ENCODE measurements around the gene MRPL11.
"Not testable (repeated sequence)": the region's sequence is repeated elsewhere in the genome, so short reads cannot be mapped to it uniquely, and the experiment has no call there.

Gene MRPL11

DNA sequence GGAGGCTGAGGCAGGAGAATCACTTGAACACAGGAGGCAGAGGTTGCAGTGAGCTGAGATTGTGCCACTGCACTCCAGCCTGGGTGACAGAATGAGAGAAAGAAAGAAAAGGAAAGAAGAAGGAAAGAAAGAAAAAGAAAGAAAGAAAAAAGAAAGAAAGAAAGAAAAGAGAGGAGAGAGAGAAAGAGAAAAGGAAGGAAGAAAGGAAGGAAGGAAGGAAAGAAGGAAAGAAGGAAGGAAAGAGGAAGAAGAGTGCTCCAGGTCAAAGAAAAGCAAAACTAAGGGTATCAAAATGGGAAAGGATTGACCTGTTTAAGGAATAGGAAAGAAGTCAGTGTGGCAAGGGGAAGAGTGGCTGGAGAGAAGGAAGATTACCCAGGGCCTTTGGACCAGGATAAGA lies 7.4 kb downstream of the MRPL11 start:
- DNase-seq (ENCODE audit: low read depth): not testable (repeated sequence)

DNA sequence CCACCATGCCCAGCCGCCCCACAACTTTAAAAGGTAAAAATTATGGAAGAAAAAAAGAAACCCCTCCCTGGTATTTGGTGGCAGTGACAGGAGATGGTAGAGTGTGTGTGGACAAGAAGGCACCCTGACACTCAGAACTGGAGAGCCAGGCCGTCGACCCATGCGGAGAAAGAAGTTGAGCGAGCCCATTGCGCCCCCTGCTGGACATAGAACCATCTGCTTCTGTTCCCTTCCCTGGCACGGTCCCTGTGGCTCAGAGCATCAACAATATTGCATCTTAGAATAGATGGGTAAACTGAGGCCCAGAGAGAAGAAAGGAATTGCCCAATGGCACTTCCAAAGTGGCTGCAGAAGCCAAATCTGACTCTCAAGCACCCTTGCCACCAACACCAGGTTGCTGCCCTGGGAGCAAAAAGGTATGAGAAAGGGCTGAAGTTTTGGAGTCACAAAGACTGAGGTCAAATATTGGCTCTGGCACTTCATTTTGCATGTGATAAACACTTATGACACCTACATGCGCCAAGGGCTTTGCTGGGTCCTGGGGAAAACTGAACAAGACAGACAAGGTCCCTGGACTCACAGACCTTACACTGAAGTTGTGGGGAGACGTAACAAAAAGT lies 8.6 kb downstream of the MRPL11 start:
- DNase-seq (ENCODE audit: low read depth): peak; percentile 60

DNA sequence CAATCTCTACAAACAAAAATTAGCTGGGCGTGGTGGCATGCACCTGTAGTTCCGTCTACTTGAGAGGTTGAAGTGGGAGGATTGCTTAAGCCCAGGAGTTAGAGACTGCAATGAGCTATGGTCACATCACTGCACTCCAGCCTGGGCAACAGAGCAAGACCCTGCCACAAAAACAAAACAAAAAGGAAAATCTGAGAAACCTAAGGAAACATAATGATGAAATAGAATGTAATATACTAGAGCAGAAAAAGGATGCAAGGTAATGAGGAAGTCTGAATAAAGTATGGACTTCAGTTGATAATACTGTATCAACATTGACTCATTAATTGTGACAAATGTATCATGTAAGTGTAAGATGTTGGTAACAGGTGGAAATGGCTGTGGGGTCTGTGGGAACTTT lies 9.7 kb downstream of the MRPL11 start:
- DNase-seq (ENCODE audit: low read depth): no peak

DNA sequence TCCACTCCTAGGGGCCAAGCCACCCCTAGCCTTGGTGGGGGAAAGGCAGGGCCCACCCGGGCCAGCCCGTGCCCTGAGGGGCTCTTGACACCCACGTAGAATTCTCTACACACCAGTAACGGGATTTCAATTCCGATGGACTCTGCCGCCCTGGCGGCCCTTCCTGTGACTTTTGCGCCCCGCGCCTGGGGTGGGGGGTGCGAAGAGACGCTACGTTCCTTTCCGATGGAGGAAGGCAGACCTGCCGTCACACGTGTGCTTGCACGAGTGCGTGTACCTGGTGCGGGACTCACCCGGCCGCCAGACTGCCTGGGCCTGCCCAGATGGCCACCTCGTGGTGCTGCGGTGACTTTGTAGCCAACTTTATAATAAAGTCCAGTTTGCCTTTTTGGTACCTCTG lies 12.3 kb downstream of the MRPL11 start:
- no peak for DNase-seq (ENCODE audit: low read depth)

DNA sequence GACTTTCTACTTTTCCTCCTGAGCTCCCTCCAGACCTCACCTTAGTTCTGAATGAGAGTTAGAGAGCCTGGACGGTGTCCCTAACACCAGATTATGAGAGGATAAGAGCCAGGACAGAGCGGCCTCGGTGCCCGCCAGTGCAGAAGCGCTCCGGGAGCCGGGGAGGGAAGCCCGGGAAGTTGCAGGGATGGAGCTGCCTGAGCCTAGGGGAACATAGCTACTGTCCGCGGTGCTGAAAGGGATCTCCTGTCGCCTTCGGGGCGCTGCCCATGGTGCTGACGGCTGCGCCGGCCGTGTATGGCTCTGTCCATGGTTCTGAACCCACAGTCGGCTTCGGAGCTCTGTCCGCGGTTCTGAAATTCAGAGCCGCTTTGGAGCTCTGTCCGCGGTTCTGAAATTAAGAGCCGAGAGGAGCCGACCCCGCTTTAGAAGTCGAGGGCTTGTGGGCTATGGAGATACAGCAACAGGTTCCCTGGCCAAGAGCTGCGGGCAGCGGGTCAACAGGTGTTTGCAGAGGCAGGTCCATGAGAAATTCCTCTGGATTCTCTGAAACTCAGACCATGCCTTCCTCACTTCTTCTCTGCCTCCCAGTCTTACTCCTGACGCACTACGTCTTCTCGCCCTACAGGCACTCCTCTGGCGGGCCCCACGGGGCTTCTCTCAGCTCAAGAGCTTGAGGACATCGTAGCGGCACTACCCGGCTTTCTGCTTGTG lies 17.0 kb downstream of the MRPL11 start:
- peak; percentile 82 for DNase-seq (ENCODE audit: low read depth)

DNA sequence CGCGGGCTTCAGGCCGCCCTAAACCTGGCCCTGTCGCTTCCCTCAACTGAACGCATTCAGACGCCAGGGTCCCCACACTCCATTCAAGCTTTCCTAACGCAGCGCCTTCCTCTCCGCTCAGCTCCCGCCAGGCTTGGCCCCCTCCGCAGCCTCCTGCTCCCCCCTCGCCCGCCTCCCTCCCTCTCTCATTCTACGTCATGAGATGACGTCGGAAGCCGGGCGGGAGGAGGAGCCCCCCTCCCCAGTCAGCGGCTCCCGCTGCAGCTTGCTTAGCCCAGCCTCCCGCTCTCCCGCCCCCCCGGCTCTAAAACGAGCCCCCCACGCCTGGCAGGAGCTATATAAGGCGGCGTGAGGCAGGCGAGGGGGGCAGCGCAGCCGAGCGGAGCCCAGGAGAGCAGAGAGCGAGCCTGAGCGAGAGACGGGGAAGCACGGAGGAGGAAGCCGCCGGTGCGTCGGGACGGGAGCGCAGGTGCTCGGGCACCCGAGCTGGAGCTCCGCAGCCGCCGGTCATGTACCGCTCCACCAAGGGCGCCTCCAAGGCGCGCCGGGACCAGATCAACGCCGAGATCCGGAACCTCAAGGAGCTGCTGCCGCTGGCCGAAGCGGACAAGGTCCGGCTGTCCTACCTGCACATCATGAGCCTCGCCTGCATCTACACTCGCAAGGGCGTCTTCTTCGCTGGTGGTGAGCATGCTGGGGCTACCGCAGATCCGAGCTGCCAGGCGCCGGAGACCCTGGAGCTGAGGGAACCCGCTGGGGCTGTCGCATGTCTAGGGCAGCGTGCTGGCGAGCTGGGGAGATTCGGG lies 17.8 kb downstream of the MRPL11 start, which contains the start of gene NPAS4:
Gene NPAS4 (plus strand): TSS at position 365 of the 806 bp plus-strand sequence. CDS start 145 bp downstream, at position 510.
- DNase-seq (ENCODE audit: low read depth): no peak

DNA sequence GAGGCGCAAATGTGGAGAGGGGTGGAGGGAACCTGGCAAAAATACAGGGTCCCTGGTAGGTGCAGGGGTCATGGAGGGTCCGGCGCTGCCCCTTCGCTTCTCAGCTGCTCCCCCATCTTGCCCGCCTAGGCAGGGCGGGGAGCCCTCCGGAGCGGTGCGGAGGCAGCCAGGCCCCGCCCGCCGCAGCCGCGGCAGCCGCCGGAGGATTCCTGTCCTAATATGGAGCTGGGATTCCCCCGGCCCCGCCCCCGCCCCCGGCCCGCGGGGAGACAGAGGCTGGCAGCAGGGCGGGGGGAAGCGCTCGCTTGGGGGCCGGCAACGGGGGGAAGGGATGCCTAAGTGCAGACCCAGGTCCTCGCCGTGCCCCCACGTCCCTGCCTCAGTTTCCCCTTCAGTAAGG lies 18.8 kb downstream of the MRPL11 start:
- no peak for DNase-seq (ENCODE audit: low read depth)

DNA sequence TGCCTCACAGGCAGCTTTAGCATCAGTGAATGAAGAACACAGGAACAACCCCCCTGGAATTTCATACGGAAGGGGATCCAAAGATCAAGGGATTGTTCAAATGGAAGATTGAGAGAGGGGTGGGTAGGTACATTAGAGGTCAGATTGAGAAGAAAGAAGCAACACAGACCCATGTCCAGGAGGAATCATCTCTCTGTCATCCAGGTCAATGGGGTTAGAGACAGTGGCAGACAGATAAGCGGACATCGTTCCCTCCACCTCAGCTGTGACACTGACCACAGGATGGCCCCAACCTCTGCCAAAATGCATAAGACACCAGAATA lies 19.7 kb downstream of the MRPL11 start:
- DNase-seq (ENCODE audit: low read depth): no peak

DNA sequence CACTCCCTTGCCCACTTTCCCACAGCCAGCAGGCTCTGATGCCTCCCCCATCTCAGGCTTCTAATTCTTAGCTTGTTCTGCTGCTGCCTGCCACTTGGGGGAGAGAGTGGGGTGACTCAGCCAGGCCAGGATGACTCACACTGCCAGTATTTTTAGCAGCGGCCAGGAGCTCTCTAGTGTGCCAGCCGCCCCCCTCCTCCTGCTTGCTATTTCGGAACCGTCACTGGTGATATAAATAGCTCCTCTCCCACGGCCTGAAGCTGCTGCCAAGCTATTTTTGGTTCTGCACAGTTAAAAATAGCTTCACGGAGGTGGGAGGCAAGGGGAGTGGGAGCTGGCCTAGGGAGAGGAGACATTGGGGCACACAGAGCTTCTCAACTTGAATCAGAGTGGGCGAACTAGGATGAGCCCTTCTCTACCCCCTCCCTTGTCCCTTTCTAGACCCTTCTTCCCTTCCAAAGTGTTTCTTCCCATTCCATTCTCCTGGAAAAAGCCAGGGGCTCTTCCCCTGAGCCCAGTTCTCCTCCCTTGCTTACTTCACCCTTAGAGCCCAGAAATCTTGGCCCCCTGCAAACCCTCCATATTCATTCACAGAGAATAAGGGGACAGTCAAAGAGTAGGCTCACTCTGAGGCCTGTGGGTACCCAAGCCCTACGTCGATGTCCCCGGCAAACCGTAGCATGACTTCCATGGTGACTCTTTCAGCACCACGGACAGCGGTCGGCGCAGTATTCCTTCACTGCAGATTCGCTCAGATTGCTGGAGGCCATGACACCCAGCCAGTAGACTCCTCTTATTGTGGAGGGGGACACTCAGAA lies 20.3 kb downstream of the MRPL11 start:
- DNase-seq (ENCODE audit: low read depth): peak; percentile 31

DNA sequence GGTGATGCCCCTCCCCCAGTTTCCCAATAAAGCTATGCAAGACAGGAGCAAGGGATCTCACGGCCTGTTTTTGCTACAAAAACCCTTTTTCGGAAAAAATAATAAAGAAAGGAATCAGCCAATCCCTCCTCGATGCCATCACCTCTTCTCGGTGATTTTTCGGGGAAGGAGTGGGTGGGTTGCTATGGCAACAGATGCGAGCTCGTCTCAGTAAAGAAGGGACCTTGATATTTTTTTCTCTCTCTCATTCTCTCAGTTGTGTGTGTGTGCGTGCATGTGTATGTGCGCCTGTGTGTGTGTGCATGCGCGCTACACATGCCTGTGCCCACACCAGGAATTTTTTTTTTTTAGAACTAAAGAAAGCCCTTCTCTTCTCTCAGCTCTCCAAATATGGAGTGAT lies 21.6 kb downstream of the MRPL11 start:
- DNase-seq (ENCODE audit: low read depth): no peak

DNA sequence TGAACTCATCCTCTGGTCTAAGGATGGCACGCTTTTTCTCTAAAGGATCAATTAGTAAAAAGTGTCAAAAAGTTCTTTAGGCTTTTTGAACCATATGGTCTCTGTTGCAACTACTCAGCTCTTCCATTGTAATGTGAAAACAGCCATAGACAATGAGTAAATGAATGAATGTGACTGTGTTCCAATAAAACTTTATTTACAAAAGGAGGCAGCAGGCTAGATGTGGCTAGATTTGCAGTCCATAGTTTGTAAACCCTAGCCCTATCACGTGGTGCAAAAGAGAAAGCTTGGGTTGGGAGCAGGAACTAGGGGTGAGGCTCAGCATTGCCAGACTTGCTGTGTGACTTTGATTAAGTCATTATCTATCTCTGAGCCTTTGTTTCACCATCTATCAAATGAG lies 23.2 kb downstream of the MRPL11 start:
- DNase-seq (ENCODE audit: low read depth): no peak

DNA sequence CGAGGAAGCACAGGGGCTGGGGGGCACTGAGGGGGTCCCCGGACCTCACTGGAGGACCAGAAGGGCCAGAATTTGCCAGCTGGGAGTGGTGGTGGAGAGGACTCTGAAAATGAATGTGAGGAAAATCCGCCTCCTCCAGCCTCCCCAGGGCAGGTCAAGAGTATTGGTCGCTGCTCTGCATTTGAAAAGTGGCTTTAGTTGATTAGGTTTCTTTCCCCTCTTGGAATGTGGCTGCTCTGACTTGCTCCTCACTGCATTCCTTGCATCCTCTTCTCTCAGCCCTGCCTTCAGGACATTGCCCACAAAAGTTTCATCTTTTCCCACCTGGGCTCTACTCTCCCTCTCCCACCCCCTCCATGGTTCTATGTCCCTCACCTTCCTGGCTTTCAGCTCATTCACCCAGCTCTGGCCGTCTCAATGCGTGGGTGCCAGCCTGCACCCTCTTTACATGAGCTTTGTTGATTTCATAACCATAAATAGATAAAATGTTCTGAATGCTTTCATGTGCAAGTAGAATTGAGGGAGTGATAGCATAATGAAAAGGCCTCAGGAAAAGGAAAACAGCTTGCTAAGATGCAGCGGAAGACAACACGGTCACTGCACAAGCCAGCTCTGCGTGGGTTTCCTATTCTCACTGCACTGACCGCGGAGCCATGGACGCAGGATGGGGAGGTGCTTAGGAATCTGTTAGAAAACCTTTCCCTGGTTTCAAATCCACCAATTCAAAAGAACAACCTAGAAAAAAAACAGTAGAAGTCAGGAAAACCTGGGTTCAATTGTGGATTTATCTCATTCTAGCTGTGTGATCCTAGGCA lies 24.3 kb downstream of the MRPL11 start:
- DNase-seq (ENCODE audit: low read depth): no peak

DNA sequence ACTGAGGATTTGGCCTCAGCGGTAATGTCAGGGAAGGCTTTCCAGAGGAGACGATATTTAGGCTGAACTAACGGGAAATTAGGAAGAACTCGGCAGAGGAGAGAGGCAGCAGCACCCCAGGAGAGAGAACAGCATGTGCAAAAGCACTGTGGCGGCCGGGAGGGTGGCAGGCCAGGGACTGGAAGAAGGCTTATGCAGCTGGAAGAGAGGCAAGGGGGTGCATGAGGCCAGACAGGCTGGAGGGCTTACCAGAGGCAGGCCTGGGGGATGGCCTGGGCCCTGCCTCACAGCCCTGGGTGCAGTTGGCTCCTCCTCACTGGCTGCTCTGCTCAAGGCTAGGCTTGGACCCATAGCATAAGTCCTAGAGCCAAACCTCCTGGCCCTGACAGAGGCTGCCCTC lies 25.5 kb downstream of the MRPL11 start:
- no peak for DNase-seq (ENCODE audit: low read depth)

DNA sequence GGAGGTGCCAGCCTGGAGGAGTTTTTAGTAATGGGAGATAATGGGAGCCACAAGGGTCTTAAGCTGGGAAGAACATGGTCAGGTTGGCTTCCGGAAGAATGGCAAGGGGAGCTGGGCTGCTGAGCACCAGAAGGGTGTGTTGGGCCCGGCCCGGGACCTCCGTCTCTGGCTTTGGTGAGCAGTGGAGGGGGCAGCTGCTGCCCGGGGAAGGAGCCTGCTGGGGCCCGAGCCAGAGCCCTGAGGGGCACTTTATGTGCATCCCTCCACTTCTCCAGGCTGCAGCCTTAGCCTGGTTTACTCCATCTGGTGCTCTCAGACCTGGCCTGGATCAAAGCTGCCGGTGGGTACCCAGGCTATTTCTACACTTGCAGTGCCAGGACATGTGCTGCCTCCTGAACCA lies 26.5 kb downstream of the MRPL11 start:
- no peak for DNase-seq (ENCODE audit: low read depth)

DNA sequence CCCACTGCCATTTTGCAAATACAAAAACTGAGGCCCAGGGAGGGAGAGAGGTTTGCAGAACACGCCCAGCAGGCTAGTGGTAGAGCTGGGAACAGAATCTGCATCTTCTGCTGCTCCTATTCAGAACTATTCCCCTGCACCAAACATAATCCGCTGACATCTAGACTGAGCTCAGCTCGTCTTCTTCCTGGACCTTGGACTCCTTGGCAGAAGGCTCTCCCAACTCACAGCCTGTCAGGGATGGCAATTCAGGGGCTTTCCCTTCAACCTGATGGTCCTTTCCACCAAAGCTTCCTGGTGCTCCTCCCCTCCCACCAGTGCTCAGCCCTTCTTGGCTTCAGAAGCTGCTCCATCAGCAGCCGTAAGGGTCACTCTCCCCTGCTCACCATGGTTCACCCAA lies 27.3 kb downstream of the MRPL11 start:
- no peak for DNase-seq (ENCODE audit: low read depth)

DNA sequence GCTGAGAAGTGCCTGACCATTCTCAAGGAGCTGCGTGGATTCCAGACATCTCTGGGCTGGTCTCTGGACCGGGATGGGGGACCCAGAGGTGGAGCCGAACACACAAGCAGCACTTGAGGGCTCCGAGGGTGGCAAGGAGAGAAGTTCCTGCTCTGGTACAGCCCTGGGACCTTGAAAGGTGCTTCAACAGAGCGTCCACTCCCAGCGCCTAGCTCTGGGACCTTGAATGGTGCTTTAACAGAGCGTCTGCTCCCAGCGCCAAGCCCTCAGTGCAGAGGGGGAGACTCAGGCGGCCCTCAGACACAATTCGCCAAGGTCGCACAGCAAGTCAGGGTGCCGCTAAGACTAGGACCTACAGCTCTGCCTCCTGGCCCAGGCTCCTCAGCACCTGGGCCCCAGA lies 28.5 kb downstream of the MRPL11 start:
- DNase-seq (ENCODE audit: low read depth): no peak

DNA sequence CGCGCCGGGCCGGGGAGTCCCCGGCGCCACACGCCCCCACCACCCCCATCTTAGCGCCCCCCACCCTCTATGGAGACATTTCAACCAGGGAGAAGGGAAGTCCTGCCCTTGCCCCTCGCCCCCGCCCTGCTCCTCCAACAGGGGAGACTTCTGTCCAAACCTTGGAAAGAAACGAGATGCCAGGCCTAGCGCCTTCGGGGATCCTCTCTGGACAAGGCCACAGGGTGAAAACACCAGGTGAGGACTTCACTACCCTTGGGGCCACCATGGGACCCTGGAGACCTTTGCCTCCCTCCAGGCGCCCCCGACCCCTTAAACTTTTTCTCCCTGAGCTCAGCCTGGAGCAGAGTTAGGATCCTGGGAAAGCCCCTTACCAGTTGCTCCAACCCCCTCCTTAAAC lies 29.4 kb downstream of the MRPL11 start:
- no peak for DNase-seq (ENCODE audit: low read depth)

DNA sequence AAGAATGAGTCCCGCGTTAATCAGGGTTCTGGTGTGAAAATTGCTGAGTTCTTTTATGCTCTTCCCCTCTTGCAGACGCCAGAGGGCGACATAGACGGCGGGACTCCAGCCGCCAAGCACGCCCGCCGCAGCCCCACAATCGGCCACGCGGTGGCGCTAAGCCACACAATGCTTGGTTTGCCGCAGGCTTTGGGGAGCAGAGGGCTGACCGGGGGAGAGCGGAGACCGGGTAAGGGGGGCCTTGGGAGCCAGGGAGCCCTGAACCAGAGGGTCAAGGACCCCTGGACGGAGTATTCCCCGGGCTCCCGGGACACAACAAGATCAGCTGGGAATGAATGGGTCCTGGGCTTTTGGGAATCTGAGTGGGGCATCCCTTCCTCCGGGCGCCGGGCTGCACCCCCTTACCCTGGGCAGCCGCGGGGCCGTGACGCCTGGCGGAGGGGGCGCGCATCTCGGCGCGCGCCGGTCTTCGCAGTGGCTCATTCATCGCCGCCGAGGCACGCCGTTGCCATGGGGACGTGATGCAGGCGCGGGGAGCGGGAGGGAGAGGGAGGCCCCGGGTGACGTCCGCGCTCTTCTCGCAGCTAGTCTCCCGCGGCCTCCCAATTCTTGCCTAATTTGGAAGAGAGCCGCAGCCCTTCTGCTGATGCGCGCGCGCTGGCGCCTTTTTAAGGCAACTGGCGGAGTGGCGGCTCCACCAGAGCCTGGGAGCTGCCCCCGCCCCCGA lies 30.0 kb downstream of the MRPL11 start:
- peak; percentile 87 for DNase-seq (ENCODE audit: low read depth)

DNA sequence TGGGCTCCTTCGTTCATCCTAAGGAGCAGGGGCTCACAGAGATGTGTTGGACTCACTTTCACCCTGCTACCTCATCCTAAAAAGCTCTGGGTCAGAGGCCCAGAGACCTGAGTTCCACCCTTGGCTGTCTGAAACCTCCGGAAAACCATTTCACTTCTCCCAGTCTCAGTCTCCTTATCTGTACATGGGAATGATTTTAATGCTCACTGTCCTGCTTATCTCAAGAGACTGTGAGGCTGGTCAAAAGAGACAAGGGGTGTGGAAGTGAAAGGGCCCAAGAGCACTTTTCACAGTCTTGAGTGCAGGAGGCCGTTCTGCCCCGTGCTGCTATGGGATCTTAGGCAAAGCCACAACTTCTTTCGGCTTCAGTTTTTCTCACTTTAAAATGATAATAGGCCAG lies 31.0 kb downstream of the MRPL11 start:
- no peak for DNase-seq (ENCODE audit: low read depth)

DNA sequence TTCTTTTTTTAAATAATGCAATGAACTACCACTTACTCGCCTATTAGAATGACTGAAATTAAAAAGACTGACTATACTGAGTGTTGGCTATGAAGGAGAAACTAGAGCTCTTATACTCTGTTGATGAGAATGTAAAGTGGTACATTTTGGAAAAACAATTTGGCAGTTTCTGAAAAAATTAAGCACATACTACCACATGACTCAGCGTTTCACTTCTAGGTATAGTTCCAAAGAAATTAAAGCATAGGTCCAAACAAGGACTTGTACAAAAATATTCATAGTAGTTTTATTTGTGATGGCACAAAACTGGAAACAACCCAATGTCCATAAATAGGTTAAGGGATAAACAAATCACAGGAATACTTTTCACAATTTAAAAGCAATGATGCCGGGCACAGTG lies 44.7 kb downstream of the MRPL11 start:
- no peak for DNase-seq (ENCODE audit: low read depth)

DNA sequence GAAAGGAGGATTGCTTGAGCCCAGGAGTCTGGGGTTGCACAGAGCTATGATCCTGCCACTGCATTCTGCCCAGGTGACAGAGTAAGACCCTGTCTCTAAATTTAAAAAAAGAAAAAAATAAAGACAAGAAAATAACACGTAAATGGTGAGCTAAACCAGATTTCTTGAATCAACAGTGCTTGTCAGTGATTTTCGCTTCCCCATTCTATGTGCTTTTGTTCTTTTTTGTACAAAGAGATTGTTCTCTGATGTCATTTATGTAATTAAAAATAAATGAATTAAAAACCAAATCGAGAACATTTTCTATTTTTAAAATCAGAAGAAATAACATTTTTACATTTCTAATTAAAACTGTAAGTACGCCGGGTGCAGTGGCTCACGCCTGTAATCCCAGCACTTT lies 47.3 kb downstream of the MRPL11 start:
- no peak for DNase-seq (ENCODE audit: low read depth)
